Ovary (tissue), 3 donors: ENCODE measurements around the gene INPP5A.

Source experiments
- CTCF ChIP-seq, 3 donors: fragments of 450-650 bp in 2 of 3; fragments of 200-600 bp in 1 of 3; IDR thresholded peaks; one replicate each; pipeline versions ENCODE4 v1.5.1 to v1.8.0; 2016 to 2022; ENCODE audit warnings: antibody characterized with exemption in 3 of 3, mild to moderate bottlenecking in 1 of 3
- EP300 ChIP-seq: sonication (generic); formaldehyde crosslinking; IDR thresholded peaks from one replicate; pipeline ENCODE4 v1.6.1; 2017; ENCODE audit warnings: antibody characterized with exemption
- POLR2A ChIP-seq: fragments of 450-650 bp; IDR thresholded peaks from one replicate; pipeline ENCODE4 v1.6.1; 2017; ENCODE audit warnings: antibody characterized with exemption, mild to moderate bottlenecking, moderate library complexity
- donor health status: DM: no; HTN: no; CAD: no.

DNA sequence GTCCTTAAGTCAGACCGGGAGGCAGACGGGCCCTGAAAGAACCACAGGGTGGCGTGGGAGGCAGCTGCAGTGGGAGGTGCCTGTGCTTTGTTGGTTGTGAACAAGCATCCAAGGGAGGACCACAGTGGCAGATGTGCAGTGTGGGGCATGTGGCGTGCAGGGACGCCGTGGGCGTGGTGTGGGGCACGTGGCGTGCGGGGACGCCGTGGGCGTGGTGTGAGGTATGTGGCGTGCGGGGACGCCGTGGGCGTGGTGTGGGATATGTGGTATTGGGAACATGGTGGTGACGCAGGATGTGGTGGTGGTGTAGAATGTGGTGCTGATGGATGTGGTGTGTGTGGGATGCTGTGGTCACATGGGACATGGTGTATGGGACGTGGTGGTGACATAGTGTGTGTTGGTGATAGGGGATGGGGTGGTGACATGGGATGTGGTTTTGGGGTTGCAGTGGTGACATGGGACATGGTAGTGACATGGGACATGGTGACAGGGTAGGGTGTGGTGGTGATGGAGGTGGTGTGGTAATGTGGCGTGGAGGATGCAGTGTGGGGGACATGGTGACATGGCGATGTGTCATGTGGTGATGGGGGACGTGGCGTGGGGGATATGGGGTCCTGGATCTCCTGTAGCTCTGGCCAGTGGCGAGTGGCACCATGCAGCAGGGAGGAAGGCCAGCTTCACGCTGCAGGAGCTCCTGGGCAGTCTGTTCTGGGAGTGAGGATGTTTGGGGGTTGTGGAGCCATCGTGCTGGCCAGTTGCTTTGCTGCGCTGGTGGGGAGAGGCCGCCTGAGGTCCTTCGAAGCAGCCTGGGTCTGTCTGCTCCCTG, 78.8 kb downstream of the INPP5A start:
- TF ChIP-seq CTCF (IDR thresholded peaks at IDR 0.05), result no peak
- TF ChIP-seq POLR2A, result no peak
- no peak for TF ChIP-seq EP300
